22Rv1 (cell line): Measurements from ENCODE around the gene STXBP5.

Experiments used
- ZFX ChIP-seq: fragments of 450-650 bp; IDR thresholded peaks from 2 replicates; pipeline ENCODE4 v1.6.1; 2017; ENCODE audit warnings: antibody characterized with exemption, borderline replicate concordance
- TF ChIP-seq, protein P1 (sequence below): fragments of 450-650 bp; IDR thresholded peaks from 2 replicates; pipeline ENCODE4 v1.5.1; 2017; ENCODE audit warnings: mild to moderate bottlenecking

DNA sequence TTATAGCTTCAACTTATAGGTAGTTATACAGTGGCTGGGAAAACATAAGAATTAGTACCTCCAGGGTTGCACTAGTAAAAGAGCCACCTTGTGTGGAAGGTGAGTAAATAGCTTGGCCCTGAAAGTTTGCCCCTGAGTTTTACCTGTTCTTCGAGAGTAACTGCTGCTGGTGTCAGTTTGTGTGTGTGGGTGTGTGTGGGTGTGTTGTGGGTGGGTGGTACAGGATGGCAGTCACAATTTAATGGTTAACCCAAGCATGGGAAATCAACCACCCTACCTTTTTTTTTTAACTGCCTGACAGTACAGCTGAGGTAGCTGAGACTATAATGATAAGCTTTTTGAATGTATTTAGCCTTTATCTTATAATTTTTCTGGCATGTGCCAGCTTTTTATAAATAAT is 137.3 kb downstream of the STXBP5 start:
- TF ChIP-seq, protein P1, sequence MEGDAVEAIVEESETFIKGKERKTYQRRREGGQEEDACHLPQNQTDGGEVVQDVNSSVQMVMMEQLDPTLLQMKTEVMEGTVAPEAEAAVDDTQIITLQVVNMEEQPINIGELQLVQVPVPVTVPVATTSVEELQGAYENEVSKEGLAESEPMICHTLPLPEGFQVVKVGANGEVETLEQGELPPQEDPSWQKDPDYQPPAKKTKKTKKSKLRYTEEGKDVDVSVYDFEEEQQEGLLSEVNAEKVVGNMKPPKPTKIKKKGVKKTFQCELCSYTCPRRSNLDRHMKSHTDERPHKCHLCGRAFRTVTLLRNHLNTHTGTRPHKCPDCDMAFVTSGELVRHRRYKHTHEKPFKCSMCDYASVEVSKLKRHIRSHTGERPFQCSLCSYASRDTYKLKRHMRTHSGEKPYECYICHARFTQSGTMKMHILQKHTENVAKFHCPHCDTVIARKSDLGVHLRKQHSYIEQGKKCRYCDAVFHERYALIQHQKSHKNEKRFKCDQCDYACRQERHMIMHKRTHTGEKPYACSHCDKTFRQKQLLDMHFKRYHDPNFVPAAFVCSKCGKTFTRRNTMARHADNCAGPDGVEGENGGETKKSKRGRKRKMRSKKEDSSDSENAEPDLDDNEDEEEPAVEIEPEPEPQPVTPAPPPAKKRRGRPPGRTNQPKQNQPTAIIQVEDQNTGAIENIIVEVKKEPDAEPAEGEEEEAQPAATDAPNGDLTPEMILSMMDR, result no peak
- no peak for TF ChIP-seq ZFX
